NCI-H2107 treated with DMSO at 0.1 percent for 48 hours (cell line): ENCODE measurements around the gene ALX1.

Experiments
- DNase-seq: peaks from one replicate; lab custom pipeline; 2025; ENCODE audit not compliant: unreplicated experiment; lab: John Stamatoyannopoulos, UW

The ALX1 gene

DNA sequence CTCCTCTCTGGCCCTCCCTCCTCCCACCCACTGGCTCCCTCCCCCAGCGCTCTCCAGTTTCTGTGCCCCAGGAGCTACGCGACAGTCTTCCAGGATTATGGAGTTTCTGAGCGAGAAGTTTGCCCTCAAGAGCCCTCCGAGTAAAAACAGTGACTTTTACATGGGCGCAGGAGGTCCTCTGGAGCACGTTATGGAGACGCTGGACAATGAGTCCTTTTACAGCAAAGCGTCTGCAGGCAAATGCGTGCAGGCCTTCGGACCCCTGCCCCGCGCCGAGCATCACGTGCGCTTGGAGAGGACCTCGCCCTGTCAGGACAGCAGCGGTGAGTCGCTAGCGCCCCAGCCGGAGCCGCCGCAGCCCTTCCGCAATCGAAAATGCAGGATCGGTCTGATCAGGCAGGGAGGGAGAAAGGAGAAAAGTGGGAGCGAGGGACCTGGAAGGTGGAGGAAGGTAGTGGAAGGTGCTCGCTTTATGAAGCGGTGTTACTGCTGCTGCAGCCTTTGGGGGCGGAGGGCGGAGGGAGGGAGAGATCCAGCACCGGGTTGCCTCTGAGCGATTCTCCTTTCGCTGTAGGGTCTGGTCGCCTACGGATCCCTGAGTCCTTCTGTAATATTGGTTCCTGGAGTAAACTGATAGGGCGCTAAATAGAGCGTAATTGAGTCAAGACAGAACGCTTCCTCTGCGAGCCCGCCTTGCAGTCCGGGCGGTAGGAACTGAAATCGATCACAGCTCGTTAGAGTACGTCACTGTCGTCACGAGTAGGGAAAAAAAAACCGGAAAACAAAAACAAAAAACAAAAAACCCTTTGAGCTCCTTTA, at the start of gene ALX1:
Gene ALX1, plus strand, starts transcription at position 56 of the 819 bp plus-strand sequence. Its CDS starts 42 bp downstream, at position 98.
- DNase-seq: peak; percentile 14

DNA sequence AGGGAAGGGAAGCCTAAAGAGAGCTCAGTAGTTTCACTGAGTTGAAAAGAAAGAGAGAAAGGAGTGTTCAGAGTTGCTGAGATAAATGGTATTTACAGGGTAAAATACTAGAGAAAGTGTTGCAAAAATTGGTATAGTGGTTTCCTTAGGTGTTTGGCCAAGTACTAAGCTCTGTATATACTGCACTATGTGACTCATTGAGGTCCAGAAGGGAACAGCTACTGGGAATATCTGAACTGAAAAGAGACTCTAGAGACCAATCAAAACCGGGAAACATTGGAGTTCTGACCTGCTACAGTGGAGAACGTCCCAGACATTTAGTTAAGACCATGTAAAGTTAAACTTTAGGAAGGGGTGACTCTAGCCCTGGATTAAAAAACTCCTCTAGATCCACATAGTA, 42.7 kb upstream of the ALX1 start:
- DNase-seq: no peak

DNA sequence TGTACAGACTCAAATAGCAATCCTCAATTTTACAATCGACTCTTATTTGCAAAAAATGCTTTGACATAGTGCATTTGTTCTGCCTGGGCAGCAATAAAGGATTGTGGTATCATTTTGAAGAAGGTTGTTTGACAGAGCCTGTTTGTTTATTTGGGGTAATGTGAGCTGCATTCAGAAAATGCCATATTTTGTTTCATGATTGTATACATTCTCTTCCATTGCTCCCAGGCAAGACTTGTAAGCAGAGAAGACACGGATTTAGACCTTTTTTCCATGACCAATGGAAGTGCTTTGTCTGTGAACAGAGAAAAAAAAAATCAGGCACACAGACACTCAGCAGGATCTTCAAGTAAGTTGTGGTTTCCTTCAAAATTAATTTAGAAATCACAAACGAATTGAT, 35.5 kb upstream of the ALX1 start:
- no peak for DNase-seq

DNA sequence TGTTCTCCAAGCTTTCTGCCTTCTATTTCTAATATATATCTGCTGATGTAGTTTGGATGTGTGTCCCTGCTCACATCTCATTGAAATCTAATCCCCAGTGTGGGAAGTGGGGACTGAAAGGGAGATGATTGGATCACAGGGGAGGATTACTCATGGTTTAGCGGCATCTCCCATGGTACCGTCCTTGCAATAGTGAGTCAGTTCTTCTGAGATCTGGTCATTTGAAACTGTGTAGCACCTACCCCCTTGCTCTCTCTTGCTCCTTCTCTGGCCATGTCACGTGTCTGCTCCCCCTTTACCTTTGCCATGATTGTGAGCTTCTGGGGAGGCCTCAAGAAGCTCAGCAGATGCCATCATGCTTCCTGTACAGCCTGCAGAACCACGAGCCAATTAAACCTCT, 26.2 kb upstream of the ALX1 start:
- no peak for DNase-seq

DNA sequence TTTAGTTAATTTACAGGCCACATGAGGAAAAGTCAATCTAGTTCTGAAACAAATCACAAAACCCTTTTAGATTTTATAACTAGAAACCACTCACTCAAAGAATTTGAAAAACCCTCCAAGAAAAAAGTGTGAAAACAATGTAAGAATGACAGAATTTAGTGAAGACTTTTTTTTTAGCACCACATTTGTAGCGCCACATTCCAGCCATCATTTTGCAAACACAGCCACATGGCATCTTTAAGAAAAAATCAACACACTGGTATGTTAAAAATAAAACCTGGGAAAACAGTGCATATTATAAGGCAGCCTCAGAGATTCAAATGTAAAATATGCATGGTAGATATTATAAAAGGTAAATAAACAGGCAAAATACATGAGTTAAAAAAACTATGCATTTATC, 22.3 kb upstream of the ALX1 start:
- DNase-seq: no peak

DNA sequence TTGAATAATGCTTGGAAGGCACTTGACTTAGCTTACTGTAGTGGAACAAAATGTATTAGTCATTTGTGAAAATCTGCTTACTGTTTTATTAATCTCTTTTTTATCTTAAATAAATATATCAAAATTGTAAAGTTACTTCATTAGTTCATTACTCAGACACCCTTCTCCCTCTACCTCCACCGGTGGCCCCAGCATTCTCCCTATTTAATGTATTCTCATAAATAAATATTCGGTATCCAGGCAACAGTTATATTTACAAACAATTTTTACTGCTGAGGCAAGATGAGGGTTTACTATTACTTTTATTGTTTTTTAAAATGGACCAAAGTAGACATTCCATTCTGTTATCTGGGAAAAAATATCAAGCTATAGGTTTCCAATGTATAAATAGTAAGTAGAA, 19.6 kb upstream of the ALX1 start:
- no peak for DNase-seq

DNA sequence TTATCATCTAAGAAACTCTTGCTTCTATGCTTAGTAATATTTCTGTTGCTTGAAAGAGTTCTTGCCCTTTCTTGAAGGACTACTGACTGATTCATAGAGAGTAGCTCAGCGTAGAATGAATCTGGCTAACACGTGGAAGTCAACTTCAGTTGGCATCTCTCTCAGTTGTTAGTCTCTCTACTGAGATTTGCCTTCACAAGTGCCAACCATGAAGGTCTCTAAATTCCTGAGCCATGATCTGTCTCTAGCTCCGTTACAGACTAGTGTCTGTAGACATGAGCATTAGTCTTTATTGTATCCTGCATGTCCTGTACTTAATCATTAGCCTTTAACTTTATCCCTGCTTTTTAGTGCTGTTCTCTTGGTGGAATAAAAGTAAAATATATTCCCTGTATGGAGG, 19.1 kb upstream of the ALX1 start:
- no peak for DNase-seq

DNA sequence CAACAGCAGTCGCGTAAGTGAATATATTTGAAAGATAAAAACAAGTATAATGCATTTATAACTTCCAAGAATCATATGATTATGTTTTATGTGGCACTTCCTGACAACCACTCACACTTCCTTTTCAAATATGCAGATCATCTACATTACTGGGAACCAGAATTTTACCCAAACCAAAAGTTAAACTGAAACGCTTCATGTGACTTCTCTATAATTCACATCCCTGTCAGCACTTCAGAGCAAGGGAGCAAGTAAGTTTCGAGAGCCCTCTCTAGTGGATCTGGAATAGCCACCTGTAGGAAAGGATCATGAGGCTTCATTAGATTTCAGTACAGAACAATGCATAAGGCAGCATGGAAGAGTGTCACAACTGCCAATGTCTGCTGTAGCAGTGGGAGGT, 13.7 kb upstream of the ALX1 start:
- DNase-seq: no peak

DNA sequence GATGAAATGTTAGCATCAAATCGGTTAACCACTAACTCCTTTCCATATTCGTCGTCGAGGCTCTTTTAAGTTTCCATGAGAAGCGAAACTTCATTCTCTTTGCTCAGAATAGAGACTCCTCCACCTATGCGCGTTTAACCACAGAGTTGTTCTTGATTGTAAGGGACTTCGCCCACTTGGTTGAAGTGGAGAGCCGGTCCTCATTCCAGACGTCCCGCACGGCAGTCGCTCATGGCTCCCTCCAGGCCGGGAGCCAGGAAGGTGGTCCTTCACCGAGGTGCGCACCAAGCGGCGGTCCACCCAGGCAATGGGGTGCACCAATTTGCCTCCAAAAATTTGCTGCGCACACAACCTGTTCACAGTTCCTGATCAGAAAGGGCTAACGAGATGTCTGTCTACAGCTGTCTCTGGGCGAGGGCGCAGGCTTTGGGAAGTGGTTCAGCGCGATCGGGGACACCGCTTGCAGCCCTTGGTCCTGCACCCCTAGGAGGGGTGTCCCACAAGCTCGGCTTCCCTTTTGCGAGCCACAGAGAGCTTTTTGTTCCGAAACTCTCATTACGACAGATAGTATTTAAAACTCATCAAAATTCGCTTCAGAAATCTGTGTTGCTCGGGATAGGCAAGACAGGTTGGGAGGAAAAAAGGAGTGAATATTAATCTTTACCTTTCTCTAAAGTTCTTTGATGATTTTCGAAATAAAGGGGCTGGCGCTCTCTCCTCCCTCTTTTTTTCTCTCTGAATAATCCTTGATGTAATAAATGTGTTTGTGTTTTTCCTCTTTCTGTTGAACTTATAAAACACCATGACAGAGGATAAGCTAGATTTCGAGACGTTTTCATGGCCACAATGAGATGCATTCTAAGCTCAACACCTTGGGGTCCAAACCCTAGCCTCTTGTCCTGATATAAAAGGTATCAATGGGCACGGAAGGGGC, 6.4 kb upstream of the ALX1 start:
- DNase-seq: no peak

DNA sequence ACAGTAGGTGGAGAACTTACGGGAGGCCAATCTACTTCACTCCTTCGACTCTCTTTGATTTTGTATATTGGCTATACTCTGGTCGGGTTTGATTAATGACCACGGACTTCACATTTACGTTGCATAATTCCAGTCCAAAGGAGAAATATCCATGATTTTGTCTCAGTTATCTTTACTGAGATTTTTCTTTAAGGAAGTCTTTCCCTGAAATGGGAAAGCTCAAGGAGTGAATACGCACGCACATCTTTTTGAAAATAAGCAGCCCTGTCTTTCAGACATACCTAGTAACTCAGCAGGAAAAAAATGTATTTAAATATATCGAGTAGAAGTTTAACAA, 5.7 kb upstream of the ALX1 start:
- DNase-seq: no peak

DNA sequence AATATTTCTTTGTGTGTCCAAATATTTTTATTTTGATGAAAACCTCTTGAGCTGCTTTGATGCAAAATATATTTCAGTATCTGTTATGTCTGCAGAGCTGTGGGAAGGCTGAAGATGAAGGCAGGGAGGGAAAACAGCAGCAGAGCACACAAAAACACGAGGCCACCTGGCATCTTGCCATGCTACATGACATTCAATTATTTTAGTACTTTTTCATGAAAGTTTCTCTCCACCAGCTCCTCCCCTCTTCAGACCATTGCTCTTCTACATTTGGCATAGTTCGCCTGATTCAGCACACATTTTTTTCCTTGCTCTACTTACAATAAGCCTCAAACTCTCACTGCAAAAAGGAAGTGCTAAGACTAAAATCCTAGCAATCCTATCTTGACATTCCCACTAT, 4.6 kb upstream of the ALX1 start:
- no peak for DNase-seq

DNA sequence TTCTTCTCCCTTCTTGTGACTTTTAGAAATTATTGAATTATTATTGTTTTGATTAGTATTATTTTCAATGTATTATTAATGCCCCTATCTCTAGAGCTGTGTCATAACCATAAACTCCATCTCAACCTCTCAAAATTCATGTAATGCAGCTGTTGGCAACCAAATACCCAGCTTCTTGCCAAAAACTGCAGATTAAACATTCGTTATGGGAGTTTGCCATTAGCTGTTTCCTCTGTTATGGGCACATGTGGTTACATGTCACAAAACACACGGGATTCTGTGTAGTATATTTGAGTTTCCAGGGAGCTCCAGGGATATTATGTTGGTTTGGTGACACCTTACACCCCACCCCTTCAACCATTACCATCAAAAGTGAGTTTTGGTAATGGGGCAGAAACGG, 2.8 kb upstream of the ALX1 start:
- DNase-seq: no peak

DNA sequence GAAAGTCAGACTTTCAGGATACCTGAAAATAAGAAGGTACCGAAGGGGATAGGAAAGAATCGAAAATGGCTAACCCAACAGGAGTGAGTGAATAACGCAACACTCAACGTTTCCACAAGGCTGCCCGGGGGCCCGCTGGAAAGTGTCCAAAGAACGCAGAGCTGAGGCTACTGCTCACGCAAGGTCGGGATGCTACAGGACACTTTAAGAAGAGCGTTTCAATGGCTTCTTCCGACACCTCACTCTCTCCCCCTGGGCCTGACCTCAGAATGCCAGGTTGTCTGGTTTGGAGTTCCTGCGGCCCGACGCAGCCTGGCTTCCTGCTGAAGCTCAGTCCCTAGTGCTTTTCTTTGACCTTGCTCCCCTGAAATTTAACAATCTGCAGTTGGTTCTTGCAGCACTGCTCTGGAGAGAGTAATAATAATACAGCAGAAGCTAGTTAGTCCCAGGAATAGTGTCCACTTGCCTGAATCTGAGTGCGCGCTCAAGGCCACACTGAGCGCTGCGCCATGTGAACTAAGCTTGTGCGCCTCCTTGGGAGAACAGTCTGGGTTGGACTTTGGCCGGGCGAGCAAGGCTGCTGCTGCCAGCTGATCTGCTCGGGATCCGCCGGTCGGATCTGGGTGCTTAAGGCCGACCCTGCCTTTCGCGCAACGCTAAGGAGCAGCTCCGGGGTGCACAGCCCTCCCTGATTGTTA, 2.0 kb upstream of the ALX1 start:
- DNase-seq: no peak

DNA sequence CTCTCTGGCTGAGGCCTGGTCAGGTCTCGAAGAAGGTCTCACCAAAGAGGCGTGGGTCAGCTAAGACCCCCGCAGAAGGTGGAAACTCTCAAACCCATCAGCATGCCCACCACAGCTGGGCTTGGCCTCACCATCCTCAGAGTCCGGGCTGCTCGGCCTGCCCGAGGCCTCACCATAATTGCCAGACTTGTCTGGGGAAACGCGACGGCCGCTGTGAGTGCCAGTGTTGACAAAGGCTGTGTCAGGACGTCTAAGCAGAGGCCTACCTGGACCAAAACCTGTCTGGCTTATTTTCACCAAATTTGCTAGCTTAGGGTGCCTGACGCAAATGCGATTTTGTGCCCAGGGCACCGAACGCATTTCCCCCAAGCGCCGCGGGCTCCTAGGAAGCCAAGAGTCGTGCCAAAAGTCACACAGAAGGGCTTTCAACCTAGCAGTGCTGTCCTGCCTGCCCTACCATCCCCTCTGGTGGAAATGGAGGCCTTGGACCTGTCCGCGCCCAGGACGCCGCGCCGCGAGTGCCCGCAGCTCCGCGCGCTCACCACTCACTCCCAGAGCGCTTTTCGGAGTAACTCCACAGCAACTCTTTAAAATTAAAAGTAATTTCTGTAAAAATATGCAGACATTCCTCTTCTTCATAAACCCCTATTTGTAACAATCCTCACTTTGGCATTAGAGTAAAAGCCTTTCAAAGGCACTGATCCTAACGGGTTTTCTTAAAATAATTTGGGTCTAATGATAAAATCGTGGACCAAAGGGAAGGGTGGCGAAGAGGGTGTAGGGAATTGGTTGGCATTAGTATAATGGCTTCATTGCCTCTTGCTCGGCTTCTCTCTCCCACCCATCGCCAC, 1.2 kb upstream of the ALX1 start:
- DNase-seq: no peak

DNA sequence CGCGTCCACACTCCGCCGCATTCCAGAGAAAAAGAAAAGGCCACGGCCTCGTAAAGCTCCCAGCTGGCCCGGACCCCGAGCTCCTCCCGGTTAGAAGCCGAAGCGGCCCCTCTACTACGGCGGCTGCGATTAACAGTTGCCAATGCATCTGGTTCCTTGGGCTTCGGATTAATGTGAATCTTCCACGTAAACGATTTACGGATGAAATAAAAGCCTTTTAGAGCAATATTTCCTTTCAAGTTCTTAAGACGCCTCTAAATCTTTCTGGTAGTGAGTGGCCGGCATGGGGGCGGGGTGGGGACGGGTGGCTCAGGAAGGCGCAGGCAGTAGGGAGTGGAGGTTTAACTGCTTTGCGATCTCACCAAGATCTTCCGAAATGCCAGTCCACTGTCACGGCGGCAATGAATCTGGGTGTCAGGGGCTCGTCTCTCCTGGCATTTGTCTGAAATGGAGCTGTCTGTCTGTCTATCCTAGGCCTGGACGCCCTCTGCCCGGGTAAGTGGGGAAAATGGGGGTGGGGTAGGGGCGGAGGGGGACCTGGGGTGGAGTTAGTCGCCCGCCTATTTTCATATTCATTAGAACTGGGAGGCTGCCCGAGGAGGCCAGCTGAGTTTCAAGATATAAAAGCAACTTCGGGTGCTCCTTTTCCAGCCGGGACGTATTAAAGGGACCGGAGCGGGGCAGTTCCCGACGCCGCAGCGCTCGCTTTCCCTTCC, 413 bp upstream of the ALX1 start:
- DNase-seq: no peak

DNA sequence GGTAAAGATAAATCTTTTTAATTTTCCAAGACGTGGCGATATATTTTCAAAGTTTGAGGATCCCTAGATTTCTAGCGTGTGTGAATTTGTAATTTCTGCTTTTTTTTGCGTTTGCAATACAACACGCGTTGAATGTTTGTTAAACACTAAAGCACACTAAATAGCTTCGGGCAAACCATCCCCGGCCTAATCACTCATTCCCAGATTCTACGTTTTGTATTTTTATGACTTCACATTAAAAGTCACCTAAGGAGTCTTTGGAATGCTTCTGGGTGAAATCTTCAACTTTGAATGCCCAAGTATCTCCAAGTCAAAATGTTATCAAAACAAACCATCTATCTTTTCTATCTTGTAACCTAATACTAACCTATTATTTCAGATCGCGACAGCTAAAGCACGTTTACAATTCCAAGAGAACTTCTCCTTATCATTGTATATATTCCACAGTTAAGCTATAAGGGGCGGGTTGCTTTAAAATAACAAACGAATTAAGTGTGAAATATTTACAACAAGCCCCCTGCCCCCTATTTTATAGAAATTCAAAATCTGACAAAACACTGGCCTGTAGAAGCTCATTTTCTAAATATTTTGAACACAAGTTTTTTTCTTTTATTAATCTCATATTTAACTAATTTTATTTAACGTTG, 1.1 kb downstream of the ALX1 start:
- DNase-seq: no peak

DNA sequence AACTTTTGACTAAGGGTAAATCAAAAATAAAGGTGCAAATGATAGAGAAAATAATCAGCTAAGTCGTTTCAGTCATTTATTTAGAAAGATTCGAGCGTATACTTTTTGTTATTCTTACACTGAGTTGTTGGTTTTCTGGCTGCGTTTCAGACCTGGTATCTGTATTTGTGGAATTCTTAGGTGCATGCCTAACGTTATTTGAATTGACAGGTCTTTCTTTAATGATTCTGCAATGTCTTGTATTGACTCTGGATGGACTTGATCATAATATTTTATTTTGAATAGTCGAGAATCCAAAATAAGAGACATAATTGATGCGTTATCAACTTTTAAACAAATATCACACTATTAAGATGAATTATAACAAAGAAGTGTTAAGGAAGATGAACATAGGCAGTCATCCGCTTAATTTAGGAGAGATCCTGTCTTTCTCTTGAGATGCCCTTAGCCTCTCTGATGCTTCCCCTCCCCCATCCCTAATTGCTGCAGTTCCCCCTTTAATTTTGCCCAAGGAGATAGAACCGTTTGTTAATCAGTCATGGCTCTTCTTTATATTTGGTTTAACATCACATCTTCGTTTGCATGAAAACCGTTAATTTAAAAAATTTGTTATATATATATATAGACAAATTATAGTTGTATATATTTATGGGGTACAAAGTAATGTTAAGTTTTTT, 1.8 kb downstream of the ALX1 start:
- no peak for DNase-seq

DNA sequence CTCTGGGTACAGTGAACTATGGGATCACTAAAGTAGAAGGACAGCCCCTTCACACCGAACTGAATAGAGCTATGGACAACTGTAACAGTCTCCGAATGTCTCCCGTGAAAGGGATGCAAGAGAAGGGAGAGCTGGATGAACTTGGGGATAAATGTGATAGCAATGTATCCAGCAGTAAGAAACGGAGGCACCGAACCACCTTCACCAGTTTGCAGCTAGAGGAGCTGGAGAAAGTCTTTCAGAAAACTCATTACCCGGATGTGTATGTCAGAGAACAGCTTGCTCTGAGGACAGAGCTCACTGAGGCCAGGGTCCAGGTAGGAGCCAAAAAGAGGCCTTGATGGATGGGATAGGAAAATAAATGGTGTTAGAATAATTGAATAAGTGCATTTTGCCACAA, 3.5 kb downstream of the ALX1 start:
- no peak for DNase-seq

DNA sequence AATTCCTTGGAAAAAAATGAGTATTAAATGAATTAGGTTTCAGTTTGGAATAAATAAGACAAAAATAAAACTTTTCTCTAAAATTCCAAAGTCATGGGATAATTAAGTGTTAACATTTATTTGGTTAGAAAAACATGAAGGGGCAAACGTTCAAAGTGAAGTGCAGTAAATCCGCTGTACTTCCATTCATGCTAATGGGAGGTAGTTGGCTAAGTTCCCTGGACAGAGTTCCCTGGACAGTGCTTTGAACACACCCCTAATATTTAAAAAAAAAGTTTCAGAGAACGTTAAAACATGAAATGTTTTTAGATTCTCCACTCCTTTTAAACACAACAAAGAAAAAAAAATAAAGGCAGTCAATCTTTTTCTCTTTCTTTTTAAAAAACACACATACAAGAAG, 16.3 kb downstream of the ALX1 start:
- no peak for DNase-seq
